AG04450 (cell line): Measurements from ENCODE around the gene PTGIS. TPM values are rescaled to one million over a fixed set of nuclear protein-coding genes. Genes with fewer than 3 reads are reported as not detected.

Source experiments
- CTCF ChIA-PET: fragments of 300-600, 350-600 bp; formaldehyde crosslinking; extraction: SDS; loops from one replicate; lab custom pipeline; 2022; ENCODE audit warnings: antibody characterized with exemption, inconsistent platforms; lab: Charles Lee
- POLR2A ChIA-PET: fragments of 350-600 bp; formaldehyde crosslinking; extraction: SDS; loops from one replicate; lab custom pipeline; 2021; ENCODE audit warnings: antibody characterized with exemption, inconsistent platforms; lab: Yijun Ruan, JAX
- DNase-seq: peaks from one replicate; pipeline ENCODE4 v3.0.0-alpha.2; 2011; ENCODE audit warnings: low read depth, low spot score
- H3K27ac ChIP-seq: one replicate; pipeline ENCODE4 v1.5.1; 2012; ENCODE audit warnings: low read depth, low read length, control low read depth
- H3K27me3 ChIP-seq: one replicate; pipeline ENCODE4 v1.6.0; 2012; ENCODE audit warnings: low read length; ENCODE audit not compliant: control insufficient read depth, insufficient read depth
- H3K4me3 ChIP-seq: 2 replicates; pipeline ENCODE4 v1.5.1; 2011; ENCODE audit warnings: mild to moderate bottlenecking, low read depth, low read length, control low read depth
- H3K9me3 ChIP-seq: 2 replicates; pipeline ENCODE4 v1.5.1; 2012; ENCODE audit warnings: low read length; ENCODE audit not compliant: control insufficient read depth, insufficient read depth
- polyA plus RNA-seq: library from polyadenylated mRNA; depleted of rRNA; stranded (reverse); fragments of >200 nt; gene quantifications from 2 replicates; pipeline ENCODE4 v1.2.3, GENCODE V29; 2011
- TF ChIP-seq, protein P1 (sequence below): IDR thresholded peaks from 2 replicates; pipeline ENCODE4 v1.5.1; 2011; ENCODE audit warnings: low read depth, low read length, control low read depth, inconsistent platforms

The PTGIS gene
- polyA plus RNA-seq, 1 experiment = 8.1 TPM

DNA sequence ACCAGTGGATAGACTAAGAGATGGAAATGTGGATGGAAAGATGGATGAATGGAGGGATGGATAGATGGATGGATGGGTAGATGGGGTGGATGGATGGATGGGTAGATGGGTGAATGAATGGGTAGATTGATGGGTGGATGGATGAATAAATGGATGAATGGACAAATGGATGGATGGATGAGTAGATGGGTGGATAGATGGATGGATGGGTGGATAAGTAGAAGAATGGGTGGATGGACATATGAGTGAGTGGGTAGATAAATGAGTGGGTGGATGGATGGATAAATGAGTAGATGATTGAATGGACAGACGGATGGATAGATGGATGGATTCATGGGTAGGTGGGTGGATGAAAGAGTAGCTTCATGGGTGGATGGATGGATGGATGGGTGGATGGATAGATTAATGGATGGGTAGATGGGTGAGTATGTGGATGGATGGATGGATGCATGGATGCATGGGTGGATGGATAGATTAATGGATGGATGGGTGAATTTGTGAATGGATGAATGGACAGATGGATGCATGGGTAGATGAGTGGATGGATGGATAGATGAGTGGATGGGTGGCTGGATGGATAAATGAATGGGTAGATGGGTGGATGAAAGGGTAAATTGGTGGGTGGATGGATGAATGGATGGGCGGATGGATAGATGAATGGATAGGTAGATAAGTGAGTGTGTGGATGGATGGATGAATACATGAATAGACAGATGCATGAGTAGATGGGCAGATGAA is 56.0 kb downstream of the PTGIS start:
- no peak for DNase-seq
- ChIA-PET POLR2A (no interaction called here), CTCF (no interaction called here)
- Histone ChIP-seq H3K27me3 (peaks cover 28% of the 10 kb centered on the region), H3K27ac (no peak overlapping the region), H3K4me3 (no peak overlapping the region), H3K9me3 (no peaks in the 10 kb centered on the region; the same call in 1 of the 2 replicates)
- TF ChIP-seq, protein P1, sequence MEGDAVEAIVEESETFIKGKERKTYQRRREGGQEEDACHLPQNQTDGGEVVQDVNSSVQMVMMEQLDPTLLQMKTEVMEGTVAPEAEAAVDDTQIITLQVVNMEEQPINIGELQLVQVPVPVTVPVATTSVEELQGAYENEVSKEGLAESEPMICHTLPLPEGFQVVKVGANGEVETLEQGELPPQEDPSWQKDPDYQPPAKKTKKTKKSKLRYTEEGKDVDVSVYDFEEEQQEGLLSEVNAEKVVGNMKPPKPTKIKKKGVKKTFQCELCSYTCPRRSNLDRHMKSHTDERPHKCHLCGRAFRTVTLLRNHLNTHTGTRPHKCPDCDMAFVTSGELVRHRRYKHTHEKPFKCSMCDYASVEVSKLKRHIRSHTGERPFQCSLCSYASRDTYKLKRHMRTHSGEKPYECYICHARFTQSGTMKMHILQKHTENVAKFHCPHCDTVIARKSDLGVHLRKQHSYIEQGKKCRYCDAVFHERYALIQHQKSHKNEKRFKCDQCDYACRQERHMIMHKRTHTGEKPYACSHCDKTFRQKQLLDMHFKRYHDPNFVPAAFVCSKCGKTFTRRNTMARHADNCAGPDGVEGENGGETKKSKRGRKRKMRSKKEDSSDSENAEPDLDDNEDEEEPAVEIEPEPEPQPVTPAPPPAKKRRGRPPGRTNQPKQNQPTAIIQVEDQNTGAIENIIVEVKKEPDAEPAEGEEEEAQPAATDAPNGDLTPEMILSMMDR = no peak

DNA sequence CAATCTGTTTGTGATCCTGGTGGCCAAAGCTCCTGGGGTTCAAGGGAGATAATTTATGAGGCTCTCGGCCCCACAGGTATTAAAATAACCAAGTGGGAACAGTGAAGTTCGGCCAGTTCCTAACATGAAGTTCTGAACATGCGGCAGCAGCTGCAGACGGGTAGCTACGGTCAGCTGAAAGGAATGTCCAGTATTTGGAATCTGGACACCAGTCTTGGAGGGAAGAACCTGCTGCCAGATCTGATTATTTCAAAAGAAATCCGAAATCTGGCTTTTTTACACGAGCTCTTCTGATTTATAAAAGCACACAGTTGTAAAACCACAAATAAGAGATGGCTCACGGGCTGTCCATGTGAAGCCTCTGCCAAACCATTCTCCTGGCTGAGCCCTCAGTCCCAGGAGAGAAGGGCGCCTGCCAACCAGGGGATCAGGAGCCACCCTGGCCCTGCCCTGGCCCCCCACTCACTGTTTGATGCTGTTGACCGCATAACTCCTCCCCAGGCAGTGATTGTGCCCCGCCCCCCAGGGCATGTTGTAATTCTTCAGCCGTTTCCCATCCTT is 57.3 kb downstream of the PTGIS start:
- DNase-seq = peak; percentile 80
- H3K27ac ChIP-seq = peak overlapping the region; percentile 68
- H3K4me3 ChIP-seq = no peak overlapping the region
- CTCF ChIA-PET = interaction anchor here (0.6 to 2.0 kb wide), 7 partner anchors 23 to 178 kb away, joined by 3 to 11 read pairs (median 4); no protein-coding TSS in a partner anchor
- POLR2A ChIA-PET = interaction anchor here (0.7 kb wide), 1 partner anchor 166 kb away, joined by 3 read pairs; no protein-coding TSS in a partner anchor
- H3K9me3 ChIP-seq = no peaks in the 10 kb centered on the region; the same call in 1 of the 2 replicates
- H3K27me3 ChIP-seq = peaks cover 32% of the 10 kb centered on the region
- TF ChIP-seq, protein P1 = no peak

DNA sequence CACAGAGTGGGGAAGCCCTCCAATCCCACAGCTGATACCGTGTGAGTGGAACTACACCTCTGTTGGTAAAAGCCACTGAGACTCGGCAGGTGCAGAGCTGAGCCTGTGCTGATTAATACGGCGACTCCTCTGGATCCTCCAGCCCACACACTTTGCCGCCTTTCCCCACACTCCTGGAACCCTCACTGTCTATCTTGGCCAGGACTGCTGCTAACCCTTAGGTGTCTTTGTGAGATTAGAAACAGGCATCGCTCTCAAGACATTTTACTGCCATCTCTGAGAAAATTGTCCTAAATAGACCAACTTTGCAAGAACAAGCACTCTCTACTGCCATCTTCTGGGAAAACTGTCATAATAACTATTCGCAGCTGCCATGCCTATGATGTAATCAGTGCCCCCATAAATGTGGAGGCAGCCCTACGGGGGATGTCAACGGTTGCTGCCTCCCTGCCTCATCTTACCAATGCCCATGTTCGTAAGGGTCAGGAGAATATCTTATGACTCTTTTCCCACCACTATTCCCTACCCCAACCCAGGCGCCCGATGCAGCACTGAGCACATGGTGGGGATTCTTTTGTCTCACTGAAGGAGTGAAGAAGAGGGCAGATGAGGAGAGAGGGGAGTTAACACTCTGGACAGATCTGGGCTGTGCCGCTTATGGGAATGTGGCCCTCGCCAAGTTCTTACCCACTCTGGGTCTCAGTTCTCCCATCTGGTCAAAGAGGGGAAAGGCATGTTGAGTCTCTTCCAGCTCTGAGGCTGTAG is 59.3 kb downstream of the PTGIS start:
- no peak for DNase-seq
- Histone ChIP-seq H3K9me3 (no peaks in the 10 kb centered on the region; the same call in 1 of the 2 replicates), H3K4me3 (no peak overlapping the region), H3K27me3 (peaks cover 29% of the 10 kb centered on the region), H3K27ac (no peak overlapping the region)
- ChIA-PET POLR2A (no interaction called here), CTCF (interaction anchor here (0.6 to 1.6 kb wide), 6 partner anchors 16 to 174 kb away, joined by 3 to 5 read pairs (median 4); no protein-coding TSS in a partner anchor)
- TF ChIP-seq, protein P1 = peak; percentile 65

DNA sequence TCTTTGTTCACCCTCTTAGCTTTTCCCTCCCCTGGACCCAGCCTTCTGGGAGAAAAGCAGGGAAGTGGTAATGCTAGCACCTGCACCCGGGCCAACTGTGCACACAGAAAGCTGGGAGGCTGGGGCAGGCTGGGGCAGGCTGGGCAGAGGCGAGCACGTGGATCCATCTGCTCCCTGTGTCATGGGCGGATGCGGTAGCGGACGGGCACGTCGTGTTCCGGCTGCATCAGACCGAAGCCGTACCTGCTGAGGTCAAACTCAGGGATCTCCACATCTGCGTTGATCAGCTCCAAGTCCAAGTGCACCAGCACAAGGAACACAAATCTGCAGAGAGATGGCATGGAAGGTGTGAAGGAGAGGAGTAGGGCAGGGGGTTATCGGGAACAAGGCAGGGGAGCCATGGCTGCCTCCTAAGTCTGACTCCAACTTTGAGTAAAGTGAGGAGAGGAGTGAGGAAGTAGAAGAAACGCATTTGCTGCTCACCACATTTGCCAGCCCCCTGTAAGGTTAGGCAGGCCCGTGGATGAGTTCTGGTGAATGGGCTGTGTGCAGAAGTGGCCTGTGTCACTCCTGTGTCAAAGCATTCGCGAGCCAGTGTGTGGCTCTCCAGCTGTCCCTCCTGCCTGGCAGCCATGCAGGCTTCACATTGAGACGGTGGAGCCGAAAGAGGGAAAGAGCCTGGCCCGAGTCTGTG is 60.0 kb downstream of the PTGIS start:
- CTCF ChIA-PET = interaction anchor here (0.6 to 3.9 kb wide), 7 partner anchors 11 to 174 kb away, joined by 3 to 24 read pairs (median 5); no protein-coding TSS in a partner anchor

More for the DNA sequence above, 60.0 kb downstream of the PTGIS start:
- peaks cover 22% of the 10 kb centered on the region for H3K27me3 ChIP-seq
- no peaks in the 10 kb centered on the region; the same call in 1 of the 2 replicates for H3K9me3 ChIP-seq
- POLR2A ChIA-PET = no interaction called here
- DNase-seq = no peak
- H3K4me3 ChIP-seq = no peak overlapping the region
- H3K27ac ChIP-seq = no peak overlapping the region
- TF ChIP-seq, protein P1 = no peak
